ENCODE results near the gene PIGQ.

The PIGQ gene

DNA sequence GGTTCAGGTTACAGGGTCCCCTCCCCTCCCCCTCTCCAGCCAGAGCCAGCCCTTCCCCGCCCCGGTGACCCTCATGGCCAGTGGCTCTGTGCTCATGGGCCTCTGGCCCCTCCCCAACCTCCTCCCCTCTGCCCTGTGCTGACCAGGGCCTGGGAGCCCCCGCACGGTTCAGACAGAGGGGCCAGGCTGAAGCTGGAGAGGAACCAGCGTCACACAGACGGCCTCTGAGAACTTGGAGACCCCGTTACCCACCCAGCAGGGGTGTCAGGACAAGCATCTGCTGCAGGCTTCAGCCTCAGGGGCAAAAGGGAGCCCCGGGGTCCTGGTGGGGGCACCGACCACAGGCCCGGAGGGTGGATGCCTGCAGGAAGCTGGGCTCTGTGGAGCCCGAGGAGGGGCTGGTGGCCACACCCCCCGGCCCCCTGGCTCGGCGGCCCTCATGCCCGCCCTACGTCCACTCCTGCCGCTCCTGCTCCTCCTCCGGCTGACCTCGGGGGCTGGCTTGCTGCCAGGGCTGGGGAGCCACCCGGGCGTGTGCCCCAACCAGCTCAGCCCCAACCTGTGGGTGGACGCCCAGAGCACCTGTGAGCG lies 61.1 kb downstream of the PIGQ start, which contains the start of gene WFIKKN1:
WFIKKN1 (plus strand) TSS at position 171 of the 591 bp plus-strand sequence; CDS start at position 440, 269 bp downstream.
- no peak for DNase-seq

DNA sequence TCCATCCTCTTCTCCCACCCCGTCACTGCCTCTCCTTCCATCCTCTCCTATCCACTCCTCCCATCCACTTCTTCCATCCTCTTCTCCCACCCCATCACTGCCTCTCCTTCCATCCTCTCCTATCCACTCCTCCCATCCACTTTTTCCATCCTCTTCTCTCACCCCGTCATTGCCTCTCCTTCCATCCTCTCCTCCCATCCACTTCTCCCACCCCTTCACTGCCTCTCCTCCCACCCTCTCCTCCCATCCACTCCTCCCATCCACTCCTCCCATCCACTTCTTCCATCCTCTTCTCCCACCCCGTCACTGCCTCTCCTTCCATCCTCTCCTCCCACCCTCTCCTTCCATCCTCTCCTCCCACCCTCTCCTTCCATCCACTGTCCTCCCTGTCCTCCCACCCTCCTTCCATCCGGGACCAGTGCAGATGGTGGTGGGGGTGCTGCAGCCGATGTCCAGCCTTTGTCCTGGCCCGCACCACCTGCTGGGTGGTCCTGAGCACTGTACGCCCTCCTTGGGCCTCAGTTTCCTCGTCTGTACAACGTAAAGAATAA lies 62.1 kb downstream of the PIGQ start:
- DNase-seq: no peak

- DNase-seq: no peak
Measured at GRCh38 chr16:632486-633335, 62.9 kb downstream of the PIGQ start.

DNA sequence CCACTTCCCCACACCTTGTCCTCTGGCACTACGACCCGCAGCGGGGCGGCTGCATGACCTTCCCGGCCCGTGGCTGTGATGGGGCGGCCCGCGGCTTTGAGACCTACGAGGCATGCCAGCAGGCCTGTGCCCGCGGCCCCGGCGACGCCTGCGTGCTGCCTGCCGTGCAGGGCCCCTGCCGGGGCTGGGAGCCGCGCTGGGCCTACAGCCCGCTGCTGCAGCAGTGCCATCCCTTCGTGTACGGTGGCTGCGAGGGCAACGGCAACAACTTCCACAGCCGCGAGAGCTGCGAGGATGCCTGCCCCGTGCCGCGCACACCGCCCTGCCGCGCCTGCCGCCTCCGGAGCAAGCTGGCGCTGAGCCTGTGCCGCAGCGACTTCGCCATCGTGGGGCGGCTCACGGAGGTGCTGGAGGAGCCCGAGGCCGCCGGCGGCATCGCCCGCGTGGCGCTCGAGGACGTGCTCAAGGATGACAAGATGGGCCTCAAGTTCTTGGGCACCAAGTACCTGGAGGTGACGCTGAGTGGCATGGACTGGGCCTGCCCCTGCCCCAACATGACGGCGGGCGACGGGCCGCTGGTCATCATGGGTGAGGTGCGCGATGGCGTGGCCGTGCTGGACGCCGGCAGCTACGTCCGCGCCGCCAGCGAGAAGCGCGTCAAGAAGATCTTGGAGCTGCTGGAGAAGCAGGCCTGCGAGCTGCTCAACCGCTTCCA lies 63.7 kb downstream of the PIGQ start:
- no peak for DNase-seq

Measured in DMS 273 treated with DMSO at 0.1 percent for 48 hours (cell line).